Duodenal mucosa (tissue), 2 donors: Measurements from ENCODE around the gene BICD1.

Experiments used
- H3K27ac ChIP-seq: one replicate; pipeline ENCODE4 v1.7.0; 2013; ENCODE audit warnings: low read depth, low read length
- H3K27me3 ChIP-seq, 2 donors: one replicate each; pipeline ENCODE4 v1.7.0; 2013; ENCODE audit warnings: low read length in 2 of 2, control low read depth in 1 of 2; ENCODE audit not compliant: insufficient read depth in 2 of 2, control insufficient read depth in 1 of 2
- H3K36me3 ChIP-seq, 2 donors: one replicate each; pipeline ENCODE4 v1.7.0; 2013; ENCODE audit warnings: low read length in 2 of 2, control low read depth in 1 of 2; ENCODE audit not compliant: insufficient read depth in 2 of 2, control insufficient read depth in 1 of 2
- H3K4me1 ChIP-seq, 2 donors: one replicate each; pipeline ENCODE4 v1.7.0; 2013; ENCODE audit warnings: low read length in 2 of 2, control low read depth in 1 of 2; ENCODE audit not compliant: insufficient read depth in 2 of 2, control insufficient read depth in 1 of 2
- H3K4me3 ChIP-seq, 2 donors: one replicate each; pipeline ENCODE4 v1.7.0; 2013; ENCODE audit warnings: low read length in 2 of 2, low read depth in 1 of 2
- H3K9ac ChIP-seq, 2 donors: one replicate each; pipeline ENCODE4 v1.7.0; 2013; ENCODE audit warnings: low read length in 2 of 2, low read depth in 1 of 2
- H3K9me3 ChIP-seq, 2 donors: one replicate each; pipeline ENCODE4 v1.7.0; 2013; ENCODE audit warnings: low read length in 2 of 2, control low read depth in 1 of 2; ENCODE audit not compliant: control insufficient read depth in 1 of 2

Gene BICD1

GRCh38 chr12:32155041-32155440 lies 48.4 kb downstream of the BICD1 start:
- no peaks in the 10 kb centered on the region for H3K27me3 ChIP-seq
- no peaks in the 10 kb centered on the region for H3K4me1 ChIP-seq
- no peaks in the 10 kb centered on the region for H3K36me3 ChIP-seq
- no peaks in the 10 kb centered on the region for H3K9me3 ChIP-seq
- H3K4me3 ChIP-seq, result no peak overlapping the region
- no peak overlapping the region for H3K9ac ChIP-seq
- no peak overlapping the region for H3K27ac ChIP-seq

- no peak overlapping the region for H3K27ac ChIP-seq
- no peaks in the 10 kb centered on the region for H3K36me3 ChIP-seq
- H3K27me3 ChIP-seq, result no peaks in the 10 kb centered on the region
- H3K9me3 ChIP-seq, result no peaks in the 10 kb centered on the region
- no peaks in the 10 kb centered on the region for H3K4me1 ChIP-seq
- H3K9ac ChIP-seq, result no peak overlapping the region
- no peak overlapping the region for H3K4me3 ChIP-seq
These were observed 49.4 kb downstream of the BICD1 start for GRCh38 chr12:32155961-32156529.

GRCh38 chr12:32158525-32158924 lies 51.9 kb downstream of the BICD1 start:
- Histone ChIP-seq H3K4me1 (no peaks in the 10 kb centered on the region), H3K36me3 (no peaks in the 10 kb centered on the region), H3K9me3 (no peaks in the 10 kb centered on the region), H3K27me3 (no peaks in the 10 kb centered on the region), H3K4me3 (no peak overlapping the region), H3K27ac (no peak overlapping the region), H3K9ac (no peak overlapping the region)

- H3K4me3 ChIP-seq, result no peak overlapping the region
- H3K27me3 ChIP-seq, result no peaks in the 10 kb centered on the region
- H3K4me1 ChIP-seq, result no peaks in the 10 kb centered on the region
- no peaks in the 10 kb centered on the region for H3K9me3 ChIP-seq
- H3K36me3 ChIP-seq, result no peaks in the 10 kb centered on the region
- no peak overlapping the region for H3K9ac ChIP-seq
- no peak overlapping the region for H3K27ac ChIP-seq
These were observed 52.7 kb downstream of the BICD1 start for GRCh38 chr12:32159381-32159780.

GRCh38 chr12:32159925-32160324 lies 53.3 kb downstream of the BICD1 start:
- Histone ChIP-seq H3K9ac (no peak overlapping the region), H3K9me3 (no peaks in the 10 kb centered on the region), H3K27me3 (no peaks in the 10 kb centered on the region), H3K4me3 (no peak overlapping the region), H3K4me1 (no peaks in the 10 kb centered on the region), H3K36me3 (no peaks in the 10 kb centered on the region), H3K27ac (no peak overlapping the region)

- Histone ChIP-seq H3K4me1 (no peaks in the 10 kb centered on the region), H3K36me3 (no peaks in the 10 kb centered on the region), H3K4me3 (no peak overlapping the region), H3K9ac (no peak overlapping the region), H3K27ac (no peak overlapping the region), H3K27me3 (no peaks in the 10 kb centered on the region), H3K9me3 (no peaks in the 10 kb centered on the region)
These were observed 54.4 kb downstream of the BICD1 start for GRCh38 chr12:32161058-32161457.

- Histone ChIP-seq H3K9ac (no peak overlapping the region), H3K9me3 (peaks cover 0 to 3% of the 10 kb centered on the region in 2 donors), H3K4me3 (no peak overlapping the region), H3K36me3 (no peaks in the 10 kb centered on the region), H3K4me1 (no peaks in the 10 kb centered on the region), H3K27me3 (no peaks in the 10 kb centered on the region), H3K27ac (no peak overlapping the region)
These were observed 56.9 kb downstream of the BICD1 start for GRCh38 chr12:32163596-32163995.

GRCh38 chr12:32166510-32166909 lies 59.9 kb downstream of the BICD1 start:
- no peaks in the 10 kb centered on the region for H3K27me3 ChIP-seq
- no peaks in the 10 kb centered on the region for H3K36me3 ChIP-seq
- H3K27ac ChIP-seq, result no peak overlapping the region
- H3K9ac ChIP-seq, result no peak overlapping the region
- peaks cover 0 to 3% of the 10 kb centered on the region in 2 donors for H3K9me3 ChIP-seq
- H3K4me1 ChIP-seq, result no peaks in the 10 kb centered on the region
- H3K4me3 ChIP-seq, result no peak overlapping the region

GRCh38 chr12:32170437-32170998 lies 63.9 kb downstream of the BICD1 start:
- Histone ChIP-seq H3K4me3 (no peak overlapping the region), H3K4me1 (no peaks in the 10 kb centered on the region), H3K36me3 (no peaks in the 10 kb centered on the region), H3K9ac (no peak overlapping the region), H3K27me3 (no peaks in the 10 kb centered on the region), H3K9me3 (peaks cover 0 to 3% of the 10 kb centered on the region in 2 donors), H3K27ac (no peak overlapping the region)

- Histone ChIP-seq H3K4me3 (no peak overlapping the region), H3K27ac (no peak overlapping the region), H3K9ac (no peak overlapping the region), H3K4me1 (no peaks in the 10 kb centered on the region), H3K36me3 (no peaks in the 10 kb centered on the region), H3K27me3 (no peaks in the 10 kb centered on the region), H3K9me3 (peaks cover 0 to 3% of the 10 kb centered on the region in 2 donors)
These were observed 64.6 kb downstream of the BICD1 start for GRCh38 chr12:32171211-32171610.
